Measurements from ENCODE around the gene NSDHL. TPM values are rescaled to one million over a fixed set of nuclear protein-coding genes. Genes with fewer than 3 reads are reported as not detected.

NSDHL gene
- total RNA-seq, 2 donors from 2014 or later: 11.6 to 13.8 TPM

- no peak overlapping the region for H3K4me3 ChIP-seq
- H3K9me3 ChIP-seq: no peaks in the 10 kb centered on the region
- no peaks in the 10 kb centered on the region for H3K4me1 ChIP-seq (replicated peaks)
- no peaks in the 10 kb centered on the region for H3K36me3 ChIP-seq
- no peak overlapping the region for H3K27ac ChIP-seq
- 79% methylated on average over 10 of the region's 15 CpGs for WGBS
- no peak for DNase-seq (ENCODE audit: low spot score)
- H3K27me3 ChIP-seq (replicated peaks; ENCODE audit: insufficient read depth): no peaks in the 10 kb centered on the region
- TF ChIP-seq POLR2AphosphoS5 (IDR thresholded peaks at IDR 0.05) (no peak), POLR2A (IDR thresholded peaks at IDR 0.05) (no peak), CTCF (IDR thresholded peaks at IDR 0.05) (no peak)
- intact Hi-C loops (cut with DNase I): no loop called here
Measured at GRCh38 chrX:152901816-152902501, 71.1 kb downstream of the NSDHL start.

GRCh38 chrX:152902502-152902820 is 71.6 kb downstream of the NSDHL start:
- Histone ChIP-seq H3K4me1 (replicated peaks) (no peaks in the 10 kb centered on the region), H3K36me3 (no peaks in the 10 kb centered on the region), H3K27ac (no peak overlapping the region), H3K4me3 (no peak overlapping the region), H3K9me3 (no peaks in the 10 kb centered on the region), H3K27me3 (replicated peaks; ENCODE audit: insufficient read depth) (no peaks in the 10 kb centered on the region)
- intact Hi-C loops (cut with DNase I): no loop called here
- no peak for DNase-seq (ENCODE audit: low spot score)
- WGBS: 67% methylated on average over 4 of the region's 4 CpGs
- TF ChIP-seq POLR2A (IDR thresholded peaks at IDR 0.05) (no peak), POLR2AphosphoS5 (IDR thresholded peaks at IDR 0.05) (no peak), CTCF (IDR thresholded peaks at IDR 0.05) (no peak)

- intact Hi-C loops (cut with DNase I): no loop called here
- Histone ChIP-seq H3K27me3 (replicated peaks; ENCODE audit: insufficient read depth) (no peaks in the 10 kb centered on the region), H3K36me3 (no peaks in the 10 kb centered on the region), H3K27ac (no peak overlapping the region), H3K9me3 (no peaks in the 10 kb centered on the region), H3K4me3 (no peak overlapping the region), H3K4me1 (replicated peaks) (no peaks in the 10 kb centered on the region)
- WGBS: 60% methylated on average over 3 of the region's 9 CpGs
- TF ChIP-seq POLR2AphosphoS5 (IDR thresholded peaks at IDR 0.05): no peak
- no peak for TF ChIP-seq POLR2A (IDR thresholded peaks at IDR 0.05)
- TF ChIP-seq CTCF (IDR thresholded peaks at IDR 0.05): no peak
- DNase-seq (ENCODE audit: low spot score): no peak
Measured at GRCh38 chrX:152903589-152903988, 72.7 kb downstream of the NSDHL start.

- Histone ChIP-seq H3K27ac (no peak overlapping the region), H3K4me1 (replicated peaks) (no peaks in the 10 kb centered on the region), H3K27me3 (replicated peaks; ENCODE audit: insufficient read depth) (no peaks in the 10 kb centered on the region), H3K4me3 (no peak overlapping the region), H3K36me3 (no peaks in the 10 kb centered on the region), H3K9me3 (no peaks in the 10 kb centered on the region)
- no peak for DNase-seq (ENCODE audit: low spot score)
- 48% methylated on average over 14 of the region's 20 CpGs for WGBS
- intact Hi-C loops (cut with DNase I): no loop called here
- TF ChIP-seq POLR2A (IDR thresholded peaks at IDR 0.05) (no peak), CTCF (IDR thresholded peaks at IDR 0.05) (peak in 3 of 4 experiments; percentile 36 to 54 (median 42))
Measured at GRCh38 chrX:152904151-152905080, 73.6 kb downstream of the NSDHL start.

All from prostate gland (tissue), 2 donors.